Esophagus muscularis mucosa (tissue), 4 donors: ENCODE data around the gene NXPE3.

Source experiments
- EP300 ChIP-seq: sonication (generic); formaldehyde crosslinking; IDR thresholded peaks from one replicate; pipeline ENCODE4 v1.6.1; 2017; ENCODE audit warnings: antibody characterized with exemption
- POLR2A ChIP-seq: fragments of 450-650 bp; IDR thresholded peaks from one replicate; pipeline ENCODE4 v1.6.1; 2017; ENCODE audit warnings: antibody characterized with exemption, moderate library complexity, mild to moderate bottlenecking, low read depth
- TF ChIP-seq, protein P1 (sequence below), 3 experiments: fragments of 200-600 bp in 2 of 3; fragments of 450-650 bp in 1 of 3; sonication (generic) in 2 of 3; IDR thresholded peaks; one replicate each; pipeline ENCODE4 v1.5.1; 2017 to 2019; ENCODE audit warnings: antibody characterized with exemption in 3 of 3, mild to moderate bottlenecking in 2 of 3, moderate library complexity in 1 of 3

DNA sequence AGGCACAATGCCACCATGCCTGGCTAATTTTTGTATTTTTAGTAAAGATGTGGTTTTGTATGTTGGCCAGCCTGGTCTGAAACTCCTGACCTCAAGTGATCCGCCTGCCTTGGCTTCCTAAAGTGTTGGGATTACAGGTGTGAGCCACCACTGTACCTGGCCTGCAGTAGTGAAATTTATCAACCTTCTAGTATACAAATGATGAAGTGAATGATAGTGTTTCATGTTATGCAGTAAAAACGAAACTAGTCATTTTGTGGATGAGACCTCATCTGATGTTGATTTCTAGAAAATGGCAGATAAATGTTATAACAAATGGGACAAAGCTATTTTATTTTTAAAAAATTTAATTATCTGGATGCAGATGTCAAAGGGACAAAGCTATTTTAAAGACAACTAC lies 32.9 kb downstream of the NXPE3 start:
- TF ChIP-seq, protein P1, sequence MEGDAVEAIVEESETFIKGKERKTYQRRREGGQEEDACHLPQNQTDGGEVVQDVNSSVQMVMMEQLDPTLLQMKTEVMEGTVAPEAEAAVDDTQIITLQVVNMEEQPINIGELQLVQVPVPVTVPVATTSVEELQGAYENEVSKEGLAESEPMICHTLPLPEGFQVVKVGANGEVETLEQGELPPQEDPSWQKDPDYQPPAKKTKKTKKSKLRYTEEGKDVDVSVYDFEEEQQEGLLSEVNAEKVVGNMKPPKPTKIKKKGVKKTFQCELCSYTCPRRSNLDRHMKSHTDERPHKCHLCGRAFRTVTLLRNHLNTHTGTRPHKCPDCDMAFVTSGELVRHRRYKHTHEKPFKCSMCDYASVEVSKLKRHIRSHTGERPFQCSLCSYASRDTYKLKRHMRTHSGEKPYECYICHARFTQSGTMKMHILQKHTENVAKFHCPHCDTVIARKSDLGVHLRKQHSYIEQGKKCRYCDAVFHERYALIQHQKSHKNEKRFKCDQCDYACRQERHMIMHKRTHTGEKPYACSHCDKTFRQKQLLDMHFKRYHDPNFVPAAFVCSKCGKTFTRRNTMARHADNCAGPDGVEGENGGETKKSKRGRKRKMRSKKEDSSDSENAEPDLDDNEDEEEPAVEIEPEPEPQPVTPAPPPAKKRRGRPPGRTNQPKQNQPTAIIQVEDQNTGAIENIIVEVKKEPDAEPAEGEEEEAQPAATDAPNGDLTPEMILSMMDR (IDR thresholded peaks at IDR 0.05) = no peak
- TF ChIP-seq POLR2A = no peak
- no peak for TF ChIP-seq EP300
